Lower leg skin (tissue), 3 donors: ENCODE measurements around the gene TMEM209.

Source experiments
- CTCF ChIP-seq, 3 donors: fragments of 450-650 bp; IDR thresholded peaks; one replicate each; pipeline ENCODE4 v1.5.1; 2016; ENCODE audit warnings: antibody characterized with exemption in 3 of 3, mild to moderate bottlenecking in 3 of 3, moderate library complexity in 2 of 3
- POLR2A ChIP-seq, 2 donors: fragments of 450-650 bp; IDR thresholded peaks; one replicate each; pipeline ENCODE4 v1.6.1; 2016 to 2017; ENCODE audit warnings: antibody characterized with exemption in 2 of 2, mild to moderate bottlenecking in 1 of 2, moderate library complexity in 1 of 2

- no peak for TF ChIP-seq CTCF (IDR thresholded peaks at IDR 0.05)
- no peak for TF ChIP-seq POLR2A (IDR thresholded peaks at IDR 0.05)
These were observed 22.2 kb downstream of the TMEM209 start for GRCh38 chr7:130182990-130183389.
